Liver (tissue), 3 donors: ENCODE measurements around the gene ABCA1.

Source experiments
- EGR1 ChIP-seq, 2 donors: IDR thresholded peaks; 2 replicates each; pipeline ENCODE4 v1.6.1; 2016 to 2018; ENCODE audit warnings: antibody characterized with exemption in 2 of 2, low read depth in 2 of 2
- FOXA1 ChIP-seq: IDR thresholded peaks from 2 replicates; pipeline ENCODE4 v1.6.1; 2016; ENCODE audit warnings: antibody characterized with exemption
- GABPA ChIP-seq, 2 donors: IDR thresholded peaks in 1 of 2; conservative IDR thresholded peaks in 1 of 2; 2 replicates each; pipeline ENCODE4 v1.6.1; 2016; ENCODE audit warnings: antibody characterized with exemption in 2 of 2, mild to moderate bottlenecking in 1 of 2, moderate library complexity in 1 of 2
- JUND ChIP-seq, 2 donors: IDR thresholded peaks; 2 replicates each; pipeline ENCODE4 v1.6.1; 2016; ENCODE audit warnings: antibody characterized with exemption in 2 of 2
- RAD21 ChIP-seq, 2 donors: IDR thresholded peaks; 2 replicates each; pipeline ENCODE4 v1.6.1; 2016; ENCODE audit warnings: antibody characterized with exemption in 2 of 2, mild to moderate bottlenecking in 2 of 2
- RXRA ChIP-seq, 2 donors: IDR thresholded peaks; 2 replicates each; pipeline ENCODE4 v1.6.1; 2017 to 2018; ENCODE audit warnings: antibody characterized with exemption in 2 of 2, mild to moderate bottlenecking in 1 of 2
- SP1 ChIP-seq: IDR thresholded peaks from 2 replicates; pipeline ENCODE4 v1.6.1; 2018; ENCODE audit warnings: antibody characterized with exemption, mild to moderate bottlenecking
- TAF1 ChIP-seq: conservative IDR thresholded peaks from 2 replicates; pipeline ENCODE4 v1.6.1; 2016; ENCODE audit warnings: antibody characterized with exemption, mild to moderate bottlenecking
- YY1 ChIP-seq: IDR thresholded peaks from 2 replicates; pipeline ENCODE4 v1.6.1; 2016; ENCODE audit warnings: antibody characterized with exemption, mild to moderate bottlenecking
- TF ChIP-seq, protein P1 (sequence below): fragments of 150-350 bp; IDR thresholded peaks from 2 replicates; pipeline ENCODE4 v1.5.1; 2017; ENCODE audit warnings: improper control_type of control experiment, low read depth, low read length; ENCODE audit not compliant: missing input control
- TF ChIP-seq, protein P2 (sequence below): IDR thresholded peaks from 2 replicates; pipeline ENCODE4 v1.6.1; 2016; ENCODE audit warnings: antibody characterized with exemption, mild to moderate bottlenecking
- TF ChIP-seq, protein P3 (sequence below): IDR thresholded peaks from 2 replicates; pipeline ENCODE4 v1.6.1; 2016; ENCODE audit warnings: antibody characterized with exemption
- TF ChIP-seq, protein P4 (sequence below): IDR thresholded peaks from 2 replicates; pipeline ENCODE4 v1.6.1; 2016; ENCODE audit warnings: antibody characterized with exemption
- TF ChIP-seq, protein P5 (sequence below): IDR thresholded peaks from 2 replicates; pipeline ENCODE4 v1.6.1; 2016; ENCODE audit warnings: antibody characterized with exemption
- donor health status: healthy.
- donor health status: healthy.

DNA sequence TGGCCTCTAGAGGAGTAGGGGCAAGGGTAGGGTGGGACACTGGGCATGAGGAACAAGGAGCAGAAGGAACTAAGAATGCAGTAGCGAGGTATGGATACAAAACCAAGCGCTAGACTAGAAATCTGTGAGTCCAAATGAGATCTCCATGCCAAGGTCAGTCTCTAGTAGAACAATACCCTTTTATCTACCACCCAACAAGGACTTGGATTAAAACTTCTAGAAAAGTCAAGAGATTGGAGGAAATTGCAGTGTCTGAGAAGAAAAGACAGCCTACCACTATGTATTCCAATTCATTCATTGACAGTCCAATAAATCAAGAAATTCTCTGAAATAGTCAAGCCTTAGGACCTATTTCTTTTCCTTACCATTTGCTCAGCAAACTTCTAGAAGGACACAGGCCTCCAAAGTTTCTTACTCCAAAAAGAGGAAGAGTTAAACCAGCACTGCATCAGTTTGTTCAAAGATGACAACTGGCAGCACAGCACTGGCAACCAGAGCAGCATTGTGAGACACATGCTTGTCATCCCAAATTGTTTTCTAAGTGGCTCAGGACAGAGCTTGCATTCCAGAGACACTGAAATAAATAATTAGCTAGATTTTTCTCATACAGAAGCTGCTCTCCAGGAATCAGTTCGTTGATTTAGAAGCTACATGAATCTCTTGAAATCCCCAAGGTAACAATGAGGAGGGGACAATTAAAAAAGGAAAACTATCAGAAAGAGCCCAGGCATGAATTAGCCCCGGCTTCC, 22.6 kb downstream of the ABCA1 start:
- TF ChIP-seq EGR1 (IDR thresholded peaks at IDR 0.05; ENCODE audit: low read depth in 2 of 2), result no peak
- TF ChIP-seq, protein P1, sequence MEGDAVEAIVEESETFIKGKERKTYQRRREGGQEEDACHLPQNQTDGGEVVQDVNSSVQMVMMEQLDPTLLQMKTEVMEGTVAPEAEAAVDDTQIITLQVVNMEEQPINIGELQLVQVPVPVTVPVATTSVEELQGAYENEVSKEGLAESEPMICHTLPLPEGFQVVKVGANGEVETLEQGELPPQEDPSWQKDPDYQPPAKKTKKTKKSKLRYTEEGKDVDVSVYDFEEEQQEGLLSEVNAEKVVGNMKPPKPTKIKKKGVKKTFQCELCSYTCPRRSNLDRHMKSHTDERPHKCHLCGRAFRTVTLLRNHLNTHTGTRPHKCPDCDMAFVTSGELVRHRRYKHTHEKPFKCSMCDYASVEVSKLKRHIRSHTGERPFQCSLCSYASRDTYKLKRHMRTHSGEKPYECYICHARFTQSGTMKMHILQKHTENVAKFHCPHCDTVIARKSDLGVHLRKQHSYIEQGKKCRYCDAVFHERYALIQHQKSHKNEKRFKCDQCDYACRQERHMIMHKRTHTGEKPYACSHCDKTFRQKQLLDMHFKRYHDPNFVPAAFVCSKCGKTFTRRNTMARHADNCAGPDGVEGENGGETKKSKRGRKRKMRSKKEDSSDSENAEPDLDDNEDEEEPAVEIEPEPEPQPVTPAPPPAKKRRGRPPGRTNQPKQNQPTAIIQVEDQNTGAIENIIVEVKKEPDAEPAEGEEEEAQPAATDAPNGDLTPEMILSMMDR, result no peak
- peak; percentile 72 for TF ChIP-seq TAF1
- TF ChIP-seq SP1, result no peak
- TF ChIP-seq JUND (IDR thresholded peaks at IDR 0.05), result no peak
- TF ChIP-seq, protein P2, sequence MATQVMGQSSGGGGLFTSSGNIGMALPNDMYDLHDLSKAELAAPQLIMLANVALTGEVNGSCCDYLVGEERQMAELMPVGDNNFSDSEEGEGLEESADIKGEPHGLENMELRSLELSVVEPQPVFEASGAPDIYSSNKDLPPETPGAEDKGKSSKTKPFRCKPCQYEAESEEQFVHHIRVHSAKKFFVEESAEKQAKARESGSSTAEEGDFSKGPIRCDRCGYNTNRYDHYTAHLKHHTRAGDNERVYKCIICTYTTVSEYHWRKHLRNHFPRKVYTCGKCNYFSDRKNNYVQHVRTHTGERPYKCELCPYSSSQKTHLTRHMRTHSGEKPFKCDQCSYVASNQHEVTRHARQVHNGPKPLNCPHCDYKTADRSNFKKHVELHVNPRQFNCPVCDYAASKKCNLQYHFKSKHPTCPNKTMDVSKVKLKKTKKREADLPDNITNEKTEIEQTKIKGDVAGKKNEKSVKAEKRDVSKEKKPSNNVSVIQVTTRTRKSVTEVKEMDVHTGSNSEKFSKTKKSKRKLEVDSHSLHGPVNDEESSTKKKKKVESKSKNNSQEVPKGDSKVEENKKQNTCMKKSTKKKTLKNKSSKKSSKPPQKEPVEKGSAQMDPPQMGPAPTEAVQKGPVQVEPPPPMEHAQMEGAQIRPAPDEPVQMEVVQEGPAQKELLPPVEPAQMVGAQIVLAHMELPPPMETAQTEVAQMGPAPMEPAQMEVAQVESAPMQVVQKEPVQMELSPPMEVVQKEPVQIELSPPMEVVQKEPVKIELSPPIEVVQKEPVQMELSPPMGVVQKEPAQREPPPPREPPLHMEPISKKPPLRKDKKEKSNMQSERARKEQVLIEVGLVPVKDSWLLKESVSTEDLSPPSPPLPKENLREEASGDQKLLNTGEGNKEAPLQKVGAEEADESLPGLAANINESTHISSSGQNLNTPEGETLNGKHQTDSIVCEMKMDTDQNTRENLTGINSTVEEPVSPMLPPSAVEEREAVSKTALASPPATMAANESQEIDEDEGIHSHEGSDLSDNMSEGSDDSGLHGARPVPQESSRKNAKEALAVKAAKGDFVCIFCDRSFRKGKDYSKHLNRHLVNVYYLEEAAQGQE, result no peak
- TF ChIP-seq GABPA (IDR thresholded peaks at IDR 0.05 in 1 of 2, conservative IDR thresholded peaks at IDR 0.05 in 1 of 2), result no peak
- TF ChIP-seq, protein P3, sequence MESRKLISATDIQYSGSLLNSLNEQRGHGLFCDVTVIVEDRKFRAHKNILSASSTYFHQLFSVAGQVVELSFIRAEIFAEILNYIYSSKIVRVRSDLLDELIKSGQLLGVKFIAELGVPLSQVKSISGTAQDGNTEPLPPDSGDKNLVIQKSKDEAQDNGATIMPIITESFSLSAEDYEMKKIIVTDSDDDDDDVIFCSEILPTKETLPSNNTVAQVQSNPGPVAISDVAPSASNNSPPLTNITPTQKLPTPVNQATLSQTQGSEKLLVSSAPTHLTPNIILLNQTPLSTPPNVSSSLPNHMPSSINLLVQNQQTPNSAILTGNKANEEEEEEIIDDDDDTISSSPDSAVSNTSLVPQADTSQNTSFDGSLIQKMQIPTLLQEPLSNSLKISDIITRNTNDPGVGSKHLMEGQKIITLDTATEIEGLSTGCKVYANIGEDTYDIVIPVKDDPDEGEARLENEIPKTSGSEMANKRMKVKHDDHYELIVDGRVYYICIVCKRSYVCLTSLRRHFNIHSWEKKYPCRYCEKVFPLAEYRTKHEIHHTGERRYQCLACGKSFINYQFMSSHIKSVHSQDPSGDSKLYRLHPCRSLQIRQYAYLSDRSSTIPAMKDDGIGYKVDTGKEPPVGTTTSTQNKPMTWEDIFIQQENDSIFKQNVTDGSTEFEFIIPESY, result no peak
- no peak for TF ChIP-seq RXRA (IDR thresholded peaks at IDR 0.05)
- TF ChIP-seq, protein P4, sequence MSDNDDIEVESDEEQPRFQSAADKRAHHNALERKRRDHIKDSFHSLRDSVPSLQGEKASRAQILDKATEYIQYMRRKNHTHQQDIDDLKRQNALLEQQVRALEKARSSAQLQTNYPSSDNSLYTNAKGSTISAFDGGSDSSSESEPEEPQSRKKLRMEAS, result no peak
- TF ChIP-seq RAD21 (IDR thresholded peaks at IDR 0.05), result no peak
- TF ChIP-seq YY1, result no peak
- TF ChIP-seq, protein P5, sequence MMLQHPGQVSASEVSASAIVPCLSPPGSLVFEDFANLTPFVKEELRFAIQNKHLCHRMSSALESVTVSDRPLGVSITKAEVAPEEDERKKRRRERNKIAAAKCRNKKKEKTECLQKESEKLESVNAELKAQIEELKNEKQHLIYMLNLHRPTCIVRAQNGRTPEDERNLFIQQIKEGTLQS, result no peak
- no peak for TF ChIP-seq FOXA1
